GM23248 (cell line): ENCODE measurements around the gene TMIGD1.

Experiments used
- EZH2 ChIP-seq: fragments of 200-600 bp; sonication (generic); IDR thresholded peaks from 2 replicates; pipeline ENCODE4 v1.6.1; 2018; ENCODE audit warnings: antibody characterized with exemption, mild to moderate bottlenecking; ENCODE audit not compliant: insufficient read depth, poor library complexity, severe bottlenecking
- EZH2phosphoT487 ChIP-seq: fragments of 200-600 bp; sonication (generic); IDR thresholded peaks from 2 replicates; pipeline ENCODE4 v1.6.1; 2018; ENCODE audit warnings: antibody characterized with exemption, moderate library complexity, mild to moderate bottlenecking, low read depth; ENCODE audit not compliant: insufficient read depth

GRCh38 chr17:30267625-30268024 lies 66.2 kb downstream of the TMIGD1 start:
- TF ChIP-seq EZH2phosphoT487 (no peak), EZH2 (no peak)
